DND-41 (cell line): ENCODE results near the gene MRM1.
A peak's percentile ranks its signal among the peaks of the same experiment; 100 is the strongest.

Experiments
- ATAC-seq: fragments of 200-7000 bp; cut with Tn5 transposase; 3 replicates; pipeline ENCODE4 v1.9.1; 2021; ENCODE audit warnings: low read depth; ENCODE audit not compliant: insufficient read depth
- DNase-seq: peaks from one replicate; pipeline ENCODE4 v3.0.0-alpha.2; 2020
- H2AFZ ChIP-seq: 2 replicates; pipeline ENCODE4 v1.6.0; 2012; ENCODE audit warnings: low read depth, low read length
- H3K27ac ChIP-seq: 2 replicates; pipeline ENCODE4 v1.5.1; 2012; ENCODE audit warnings: low read length, inconsistent platforms
- H3K27me3 ChIP-seq: fragments of 200-600 bp; sonication (generic); 2 replicates; pipeline ENCODE4 v1.6.0; 2012; ENCODE audit warnings: low read length, mild to moderate bottlenecking, inconsistent platforms; ENCODE audit not compliant: insufficient read depth, poor library complexity
- H3K36me3 ChIP-seq: 2 replicates; pipeline ENCODE4 v1.5.1; 2012; ENCODE audit warnings: low read length, inconsistent platforms; ENCODE audit not compliant: insufficient read depth
- H3K4me1 ChIP-seq: 2 replicates; pipeline ENCODE4 v1.5.1; 2012; ENCODE audit warnings: mild to moderate bottlenecking, low read length; ENCODE audit not compliant: insufficient read depth
- H3K4me2 ChIP-seq: 2 replicates; pipeline ENCODE4 v1.6.0; 2012; ENCODE audit warnings: mild to moderate bottlenecking, moderate library complexity, low read length, inconsistent platforms; ENCODE audit not compliant: insufficient read depth
- H3K4me3 ChIP-seq, 2 experiments: fragments of 200-600 bp in 1 of 2; shearing (Covaris generic) in 1 of 2; 2 replicates each; pipeline ENCODE4 v1.5.1; 2012 to 2016; ENCODE audit warnings: inconsistent platforms in 2 of 2, low read length in 2 of 2, mild to moderate bottlenecking in 2 of 2, low read depth in 1 of 2, moderate library complexity in 1 of 2
- H3K79me2 ChIP-seq: 2 replicates; pipeline ENCODE4 v1.6.0; 2012; ENCODE audit warnings: low read length, inconsistent platforms; ENCODE audit not compliant: insufficient read depth
- H3K9ac ChIP-seq: 2 replicates; pipeline ENCODE4 v1.6.0; 2012; ENCODE audit warnings: low read depth, mild to moderate bottlenecking, inconsistent platforms, low read length, moderate library complexity
- H3K9me3 ChIP-seq: 2 replicates; pipeline ENCODE4 v1.5.1; 2012; ENCODE audit warnings: low read length, moderate library complexity, mild to moderate bottlenecking, inconsistent platforms; ENCODE audit not compliant: insufficient read depth, severe bottlenecking
- H4K20me1 ChIP-seq: 2 replicates; pipeline ENCODE4 v1.6.0; 2012; ENCODE audit warnings: low read length; ENCODE audit not compliant: insufficient read depth
- CTCF ChIP-seq: IDR thresholded peaks from 2 replicates; pipeline ENCODE4 v1.5.1; 2012; ENCODE audit warnings: borderline replicate concordance, low read length, moderate library complexity, mild to moderate bottlenecking; ENCODE audit not compliant: poor library complexity, severe bottlenecking; ENCODE audit errors: extremely low read depth
- EZH2 ChIP-seq: IDR thresholded peaks from 3 replicates; pipeline ENCODE4 v1.6.1; 2012; ENCODE audit warnings: borderline replicate concordance, low read depth, mild to moderate bottlenecking, moderate library complexity, low read length, inconsistent platforms; ENCODE audit not compliant: severe bottlenecking

The MRM1 gene

GRCh38 chr17:36586138-36586537 is 15.2 kb upstream of the MRM1 start:
- TF ChIP-seq CTCF (no peak), EZH2 (no peak)
- ATAC-seq (no peak), DNase-seq (no peak)
- Histone ChIP-seq H3K27me3 (no peaks in the 10 kb centered on the region), H4K20me1 (peaks cover 3% of the 10 kb centered on the region; the same call in 1 of the 2 replicates), H3K79me2 (0 out of 2 replicates have a peak, but pooled peaks cover 4% of the 10 kb centered on the region), H3K27ac (no peak overlapping the region), H3K4me2 (no peak overlapping the region), H2AFZ (no peak overlapping the region), H3K4me3 (no peak overlapping the region), H3K9me3 (no peaks in the 10 kb centered on the region), H3K4me1 (peaks cover 3% of the 10 kb centered on the region), H3K36me3 (peaks cover 84% of the 10 kb centered on the region), H3K9ac (no peak overlapping the region)

- Histone ChIP-seq H3K4me1 (peaks cover 24% of the 10 kb centered on the region), H3K4me2 (no peak overlapping the region), H3K9ac (no peak overlapping the region), H3K27me3 (no peaks in the 10 kb centered on the region), H3K79me2 (peaks cover 6% of the 10 kb centered on the region; the same call in 1 of the 2 replicates), H3K4me3 (no peak overlapping the region), H3K27ac (no peak overlapping the region), H2AFZ (no peak overlapping the region), H3K9me3 (no peaks in the 10 kb centered on the region), H3K36me3 (peaks cover 48% of the 10 kb centered on the region), H4K20me1 (peaks cover 3% of the 10 kb centered on the region; the same call in 1 of the 2 replicates)
- peak; percentile 31 for DNase-seq
- no peak for TF ChIP-seq CTCF
- no peak for TF ChIP-seq EZH2
- peak; percentile 48; the same call in 2 of the 3 replicates for ATAC-seq
Measured at GRCh38 chr17:36590082-36590481, 11.3 kb upstream of the MRM1 start.

GRCh38 chr17:36591434-36592315 is 9.7 kb upstream of the MRM1 start, which contains the start of gene DHRS11:
Gene DHRS11, plus strand, starts transcription at chr17:36591879. Its CDS starts 131 bp downstream, at chr17:36592010.
- Histone ChIP-seq H4K20me1 (peaks cover 3% of the 10 kb centered on the region; the same call in 1 of the 2 replicates), H2AFZ (peak within 1 kb of the TSS; percentile 85), H3K9ac (peak within 1 kb of the TSS; percentile 75), H3K36me3 (peaks cover 32% of the 10 kb centered on the region), H3K9me3 (no peaks in the 10 kb centered on the region), H3K79me2 (peaks cover 6% of the 10 kb centered on the region; the same call in 1 of the 2 replicates), H3K27me3 (no peaks in the 10 kb centered on the region), H3K4me3 (peak within 1 kb of the TSS; percentile 62 to 83), H3K4me2 (peak within 1 kb of the TSS; percentile 84), H3K27ac (peak within 1 kb of the TSS; percentile 63), H3K4me1 (peaks cover 24% of the 10 kb centered on the region)
- DNase-seq (peak; percentile 83), ATAC-seq (peak; percentile 95)
- TF ChIP-seq CTCF (peak; percentile 24), EZH2 (no peak)
